Stomach (tissue), 9 donors: ENCODE results near the gene PIP4K2A. TPM values are rescaled to one million over a fixed set of nuclear protein-coding genes. Genes with fewer than 3 reads are reported as not detected.

Experiments
- DNase-seq, 2 donors: peaks; one replicate each; pipeline versions ENCODE4 v3.0.0 to v3.0.0-alpha.2; 2013 to 2019
- H3K27ac ChIP-seq, 5 donors: fragments of 200-600 bp in 4 of 5; sonication (generic) in 4 of 5; one replicate each; pipeline ENCODE4 v1.5.1; 2013 to 2019; ENCODE audit warnings: mild to moderate bottlenecking in 1 of 5, moderate library complexity in 1 of 5
- H3K27me3 ChIP-seq, 3 donors: fragments of 200-600 bp; sonication (generic); one replicate each; pipeline ENCODE4 v1.5.1; 2017 to 2019; ENCODE audit warnings: mixed run types in 1 of 3
- H3K36me3 ChIP-seq, 4 donors: fragments of 200-600 bp; sonication (generic); 1 replicate in 3 of 4; 2 replicates in 1 of 4; pipeline ENCODE4 v1.5.1; 2016 to 2019
- H3K4me1 ChIP-seq, 4 donors: fragments of 200-600 bp; sonication (generic); one replicate each; pipeline ENCODE4 v1.5.1; 2016 to 2019
- H3K4me3 ChIP-seq, 4 donors: fragments of 200-600 bp; sonication (generic) in 3 of 4; one replicate each; pipeline ENCODE4 v1.5.1; 2016 to 2019; ENCODE audit warnings: mild to moderate bottlenecking in 1 of 4
- H3K9me3 ChIP-seq, 4 donors: fragments of 200-600 bp; sonication (generic); one replicate each; pipeline ENCODE4 v1.5.1; 2016 to 2019
- EP300 ChIP-seq: sonication (generic); formaldehyde crosslinking; IDR thresholded peaks from one replicate; pipeline ENCODE4 v1.6.1; 2017; ENCODE audit warnings: antibody characterized with exemption
- POLR2A ChIP-seq, 4 donors: fragments of 450-650 bp; IDR thresholded peaks; one replicate each; pipeline ENCODE4 v1.6.1; 2016; ENCODE audit warnings: antibody characterized with exemption in 4 of 4, control low read depth in 2 of 4, mild to moderate bottlenecking in 1 of 4, moderate library complexity in 1 of 4
- POLR2AphosphoS5 ChIP-seq, 3 donors: sonication (generic); formaldehyde crosslinking; IDR thresholded peaks; one replicate each; pipeline ENCODE4 v1.6.1; 2016; ENCODE audit warnings: antibody characterized with exemption in 3 of 3
- WGBS, 5 donors: extraction: QIAGEN DNeasy Blood & Tissue Kit in 3 of 5; methylation state at CpG; one replicate each; pipeline versions ENCODE4 v1.1.5 to v1.1.7; 2013 to 2018; 5-methylcytosine and 5-hydroxymethylcytosine counted together
- intact Hi-C: fragments of 100-400 bp; cut with DNase I; formaldehyde crosslinking; loops from one replicate; pipeline ENCODE4 v1.15.1; 2023; ENCODE audit warnings: low total_unique reads
- polyA plus RNA-seq, 3 donors: library from polyadenylated mRNA; stranded (reverse); fragments of 200-250 nt; gene quantifications; one replicate each; pipeline ENCODE4 v1.2.3, GENCODE V29; 2013
- total RNA-seq, 5 donors: library from RNA; depleted of rRNA; stranded (reverse); fragments of >200 nt; gene quantifications; one replicate each; pipeline versions ENCODE4 v1.1.0 to v1.2.3, GENCODE V29; 2014 to 2016
- TF ChIP-seq, protein P1 (sequence below), 7 experiments: fragments of 450-650 bp in 4 of 7; fragments of 200-600 bp in 3 of 7; sonication (generic) in 3 of 7; IDR thresholded peaks; one replicate each; pipeline ENCODE4 v1.5.1; 2016 to 2019; ENCODE audit warnings: antibody characterized with exemption in 7 of 7, control low read depth in 2 of 7, mild to moderate bottlenecking in 1 of 7
- donor health status: healthy with polysubstance abuse.
- donor health status: Bipolar disorder and iron deficiency.
- donor health status: healthy.

PIP4K2A gene
- total and polyA plus RNA-seq, 8 donors: 6.7 to 61.3 (median 13.6) TPM

DNA sequence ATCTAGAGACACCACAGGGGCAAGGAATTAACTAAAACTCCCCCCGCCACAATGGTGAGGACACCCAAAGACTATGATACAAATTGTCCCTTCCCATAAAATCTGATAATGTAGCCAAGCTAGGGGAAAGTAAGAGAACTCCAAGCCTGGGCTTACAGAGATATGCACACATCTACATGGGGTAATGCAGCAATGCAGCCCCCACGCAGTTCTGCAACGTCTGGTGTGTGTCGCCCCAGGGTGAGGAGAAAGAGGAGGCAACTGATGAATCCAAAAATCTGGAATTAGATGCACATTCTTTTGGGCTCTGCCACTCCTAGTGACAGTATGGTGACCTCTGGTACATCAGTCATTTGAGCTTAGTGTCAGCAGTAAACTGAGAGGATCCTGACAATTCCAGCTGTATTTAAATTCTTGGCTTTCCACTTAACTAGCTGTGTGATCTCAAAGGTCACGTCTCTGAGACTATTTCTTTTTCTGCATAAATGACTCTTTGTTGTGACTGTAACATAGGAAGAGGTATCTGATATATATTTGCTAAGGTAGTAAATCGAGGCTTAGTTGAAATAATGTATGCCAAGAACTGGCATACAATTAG lies 51.5 kb downstream of the PIP4K2A start:
- WGBS, 5 donors: 64 to 82% (median 66%) methylated on average over 6 of the region's 6 CpGs
- H3K36me3 ChIP-seq: no peaks in the 10 kb centered on the region
- no peaks in the 10 kb centered on the region for H3K27me3 ChIP-seq
- no peaks in the 10 kb centered on the region for H3K9me3 ChIP-seq
- no peak for DNase-seq
- no peak overlapping the region for H3K27ac ChIP-seq
- intact Hi-C loops: no loop called here
- peaks cover 0 to 54% (median 18%) of the 10 kb centered on the region in 4 donors for H3K4me1 ChIP-seq
- no peak for TF ChIP-seq EP300
- no peak for TF ChIP-seq POLR2AphosphoS5 (IDR thresholded peaks at IDR 0.05)
- TF ChIP-seq, protein P1, sequence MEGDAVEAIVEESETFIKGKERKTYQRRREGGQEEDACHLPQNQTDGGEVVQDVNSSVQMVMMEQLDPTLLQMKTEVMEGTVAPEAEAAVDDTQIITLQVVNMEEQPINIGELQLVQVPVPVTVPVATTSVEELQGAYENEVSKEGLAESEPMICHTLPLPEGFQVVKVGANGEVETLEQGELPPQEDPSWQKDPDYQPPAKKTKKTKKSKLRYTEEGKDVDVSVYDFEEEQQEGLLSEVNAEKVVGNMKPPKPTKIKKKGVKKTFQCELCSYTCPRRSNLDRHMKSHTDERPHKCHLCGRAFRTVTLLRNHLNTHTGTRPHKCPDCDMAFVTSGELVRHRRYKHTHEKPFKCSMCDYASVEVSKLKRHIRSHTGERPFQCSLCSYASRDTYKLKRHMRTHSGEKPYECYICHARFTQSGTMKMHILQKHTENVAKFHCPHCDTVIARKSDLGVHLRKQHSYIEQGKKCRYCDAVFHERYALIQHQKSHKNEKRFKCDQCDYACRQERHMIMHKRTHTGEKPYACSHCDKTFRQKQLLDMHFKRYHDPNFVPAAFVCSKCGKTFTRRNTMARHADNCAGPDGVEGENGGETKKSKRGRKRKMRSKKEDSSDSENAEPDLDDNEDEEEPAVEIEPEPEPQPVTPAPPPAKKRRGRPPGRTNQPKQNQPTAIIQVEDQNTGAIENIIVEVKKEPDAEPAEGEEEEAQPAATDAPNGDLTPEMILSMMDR (IDR thresholded peaks at IDR 0.05): no peak
- no peak for TF ChIP-seq POLR2A (IDR thresholded peaks at IDR 0.05)
- no peak overlapping the region for H3K4me3 ChIP-seq

DNA sequence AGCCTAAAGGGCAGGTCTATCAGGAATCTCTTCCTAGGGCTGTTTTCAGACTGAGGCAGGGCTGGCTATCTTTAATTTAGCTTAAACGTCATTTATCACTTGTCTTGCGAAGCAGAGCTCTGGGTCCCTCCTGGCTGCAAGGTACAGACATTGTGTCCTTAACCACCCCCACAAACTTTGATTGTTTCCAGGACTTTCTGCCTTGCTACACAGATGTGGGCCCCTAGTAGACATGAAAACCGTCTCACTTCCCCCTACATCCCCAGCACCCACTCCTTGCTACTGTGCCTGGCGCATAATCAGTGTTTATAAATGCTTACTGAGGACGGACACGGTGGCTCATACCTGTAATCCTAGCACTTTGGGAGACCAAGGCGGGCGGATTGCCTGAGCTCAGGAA lies 54.5 kb downstream of the PIP4K2A start:
- no peaks in the 10 kb centered on the region for H3K9me3 ChIP-seq
- peaks cover 10 to 49% (median 23%) of the 10 kb centered on the region in 4 donors for H3K4me1 ChIP-seq
- H3K27ac ChIP-seq: no peak overlapping the region
- H3K4me3 ChIP-seq: no peak overlapping the region
- intact Hi-C loops: no loop called here
- DNase-seq: no peak
- TF ChIP-seq, protein P1 (IDR thresholded peaks at IDR 0.05): no peak
- no peak for TF ChIP-seq POLR2A (IDR thresholded peaks at IDR 0.05)
- TF ChIP-seq EP300: no peak
- no peak for TF ChIP-seq POLR2AphosphoS5 (IDR thresholded peaks at IDR 0.05)
- WGBS, 5 donors: 86 to 94% (median 92%) methylated on average over 8 of the region's 8 CpGs
- H3K36me3 ChIP-seq: no peaks in the 10 kb centered on the region
- H3K27me3 ChIP-seq: no peaks in the 10 kb centered on the region

DNA sequence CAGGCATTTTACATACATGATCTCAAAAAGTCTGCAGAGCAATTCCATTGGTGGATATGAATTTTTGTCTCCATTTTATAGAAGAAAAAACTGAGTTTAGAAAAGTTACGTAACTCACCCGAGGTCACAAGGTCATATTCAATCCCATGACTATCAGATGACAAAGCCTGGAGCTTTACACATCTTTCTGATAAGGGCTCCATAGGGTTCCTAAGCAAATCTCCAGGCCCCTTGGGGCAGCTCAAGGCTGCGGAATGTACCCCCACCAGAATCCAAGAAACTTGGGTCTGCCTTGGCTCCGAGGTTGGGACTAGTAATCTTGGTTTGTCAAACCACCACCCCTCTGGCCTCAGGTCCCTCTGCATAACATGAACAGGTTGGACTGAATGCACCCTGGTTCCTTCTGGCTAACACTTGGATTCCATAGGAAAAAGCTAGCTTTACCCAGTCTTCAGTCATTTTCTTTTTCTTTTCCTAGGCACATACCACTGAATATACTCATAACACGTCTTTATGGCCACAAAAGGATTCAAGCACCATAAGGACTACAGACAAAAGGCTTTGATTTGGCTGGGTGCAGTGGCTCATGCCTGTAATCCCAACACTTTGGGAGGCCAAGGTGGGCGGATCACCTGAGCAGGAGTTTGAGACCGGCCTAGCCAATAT lies 55.5 kb downstream of the PIP4K2A start:
- no peak overlapping the region for H3K4me3 ChIP-seq
- H3K36me3 ChIP-seq: no peaks in the 10 kb centered on the region
- H3K27ac ChIP-seq: no peak overlapping the region
- H3K9me3 ChIP-seq: no peaks in the 10 kb centered on the region
- peaks cover 10 to 52% (median 23%) of the 10 kb centered on the region in 4 donors for H3K4me1 ChIP-seq
- TF ChIP-seq POLR2A (IDR thresholded peaks at IDR 0.05) (no peak), EP300 (no peak), POLR2AphosphoS5 (IDR thresholded peaks at IDR 0.05) (no peak)
- TF ChIP-seq, protein P1 (IDR thresholded peaks at IDR 0.05): no peak
- no peak for DNase-seq
- intact Hi-C loops: no loop called here
- no peaks in the 10 kb centered on the region for H3K27me3 ChIP-seq
- 90 to 99% (median 95%) methylated on average over 7 of the region's 7 CpGs for WGBS, 5 donors

DNA sequence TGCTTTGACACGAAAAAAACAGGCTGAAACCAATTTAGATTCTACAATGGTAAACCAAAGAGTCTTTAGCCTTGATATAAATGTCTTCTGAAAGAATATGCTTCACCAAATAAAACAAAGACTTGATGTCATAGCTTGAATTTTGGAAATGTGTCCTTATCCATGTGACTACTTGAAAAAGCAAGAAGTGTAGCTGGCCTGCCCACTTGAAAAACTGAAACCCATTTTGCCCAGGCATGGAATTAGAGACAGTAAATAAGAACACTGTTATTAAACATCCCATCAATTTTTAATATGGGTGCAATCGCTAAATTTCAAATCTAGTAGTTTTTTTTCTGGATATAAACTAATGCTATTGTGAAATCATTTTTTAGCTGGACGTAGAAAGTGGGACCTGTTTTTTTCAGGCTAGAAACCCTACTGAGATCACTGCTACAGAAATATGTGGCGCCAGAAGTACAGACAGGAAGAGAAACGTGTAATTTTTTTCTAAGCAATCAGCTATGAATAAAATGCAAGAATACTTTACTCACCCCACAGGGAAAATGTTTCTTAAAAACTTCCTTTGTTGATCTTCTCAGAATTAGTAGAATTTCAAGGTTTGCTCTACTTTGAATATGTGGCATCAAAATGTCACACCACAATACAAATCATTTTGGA lies 56.7 kb downstream of the PIP4K2A start:
- no peak for DNase-seq
- Histone ChIP-seq H3K27me3 (no peaks in the 10 kb centered on the region), H3K9me3 (no peaks in the 10 kb centered on the region), H3K36me3 (no peaks in the 10 kb centered on the region), H3K4me3 (no peak overlapping the region), H3K27ac (peak overlapping the region in 2 of 5 donors; percentile 3 to 51), H3K4me1 (peaks cover 10 to 61% (median 21%) of the 10 kb centered on the region in 4 donors)
- TF ChIP-seq POLR2A (IDR thresholded peaks at IDR 0.05) (no peak), EP300 (no peak), POLR2AphosphoS5 (IDR thresholded peaks at IDR 0.05) (no peak)
- TF ChIP-seq, protein P1 (IDR thresholded peaks at IDR 0.05): no peak
- WGBS, 5 donors: 65 to 77% (median 74%) methylated on average over 5 of the region's 5 CpGs
- intact Hi-C loops: no loop called here
